Amniotic stem cell (primary cell): ENCODE measurements around the gene SLC2A9.

Experiments
- DNase-seq: peaks from one replicate; lab custom pipeline; 2025; lab: John Stamatoyannopoulos, UW

Gene SLC2A9

DNA sequence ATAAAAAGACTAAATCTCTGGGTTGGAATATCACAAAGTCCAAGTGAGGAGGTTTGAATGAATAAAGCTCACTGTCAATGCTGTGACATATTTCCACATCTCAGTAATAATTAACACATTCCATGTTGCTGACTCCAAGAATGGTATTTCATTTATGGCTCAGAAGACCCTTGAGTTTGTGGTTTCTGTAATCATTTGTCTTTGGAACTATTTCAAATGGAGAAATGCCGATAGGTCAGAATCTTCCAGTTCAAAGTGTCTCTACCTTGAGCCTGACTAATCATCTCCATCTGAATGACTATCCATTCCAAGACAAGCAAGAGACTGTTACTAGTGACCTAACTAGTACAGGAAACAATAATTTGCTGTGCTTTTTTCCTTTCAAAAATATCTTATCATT lies 24.2 kb upstream of the SLC2A9 start:
- DNase-seq, result no peak

- DNase-seq, result no peak
These were observed 19.7 kb upstream of the SLC2A9 start for GRCh38 chr4:10041036-10041435.

DNA sequence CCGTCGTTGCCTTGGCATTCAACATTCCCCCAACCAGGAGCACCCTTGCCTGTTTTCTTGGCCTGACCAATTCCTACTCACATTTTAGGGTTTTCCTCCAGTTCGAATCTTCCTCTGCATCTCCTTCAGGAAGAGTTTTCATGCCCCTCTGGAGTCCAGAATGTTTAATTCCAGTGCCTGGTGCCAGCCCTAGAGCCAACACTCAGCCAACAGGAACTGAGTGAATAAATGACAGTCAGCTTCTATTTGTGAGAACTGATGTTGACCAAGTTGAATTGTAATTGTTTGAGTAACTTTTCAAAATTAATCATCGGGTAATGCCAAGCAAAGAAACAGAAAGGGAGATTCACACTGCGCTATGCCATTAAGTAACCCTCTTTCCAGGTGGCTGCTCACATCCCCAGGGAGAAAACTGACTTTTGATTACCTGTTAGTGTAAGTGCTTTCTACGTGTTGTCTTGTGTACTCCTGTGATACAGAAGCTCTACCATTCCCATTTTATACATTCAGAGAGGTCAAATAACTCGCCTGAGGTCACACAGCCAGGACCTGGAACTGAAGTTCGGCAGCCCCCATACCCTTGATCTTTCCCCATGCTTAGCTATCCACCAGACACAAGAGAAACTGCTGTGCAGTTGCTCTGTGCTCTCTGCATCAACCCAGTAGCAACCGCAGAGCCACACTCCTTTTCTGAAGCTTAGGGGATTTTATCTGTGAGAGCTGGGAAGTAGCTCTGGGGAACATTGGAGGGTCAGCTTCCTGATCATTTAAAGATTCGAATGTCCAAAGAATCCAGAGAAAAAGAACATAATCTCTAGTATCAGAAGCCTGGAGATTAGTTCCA lies 19.0 kb upstream of the SLC2A9 start:
- no peak for DNase-seq

GRCh38 chr4:10036807-10037342 lies 15.6 kb upstream of the SLC2A9 start:
- no peak for DNase-seq

- DNase-seq, result no peak
These were observed 13.8 kb upstream of the SLC2A9 start for GRCh38 chr4:10035130-10035529.

DNA sequence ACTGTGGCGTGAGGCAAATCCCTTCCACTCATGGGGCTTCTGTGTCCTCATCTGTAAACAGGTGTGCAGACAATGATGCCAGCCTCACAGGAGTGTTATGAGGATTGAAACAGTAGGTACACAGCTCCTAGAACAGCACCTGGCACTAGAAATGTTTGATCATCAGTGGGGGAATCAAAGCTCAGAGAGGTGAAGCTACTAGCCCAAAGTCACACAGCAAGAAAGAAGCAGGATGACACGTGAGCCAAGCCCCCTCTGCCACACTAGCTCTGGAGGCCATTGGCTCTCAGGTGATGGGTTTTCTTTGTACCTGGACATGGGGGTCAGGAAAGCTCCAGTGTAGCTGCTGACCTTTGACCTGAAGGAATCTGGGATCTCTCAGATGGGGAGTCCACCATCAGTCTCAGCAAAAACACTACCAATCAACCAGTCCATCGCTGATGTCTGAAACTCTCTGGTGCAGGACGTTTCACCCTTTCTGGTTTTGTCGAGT lies 13.4 kb upstream of the SLC2A9 start:
- no peak for DNase-seq

DNA sequence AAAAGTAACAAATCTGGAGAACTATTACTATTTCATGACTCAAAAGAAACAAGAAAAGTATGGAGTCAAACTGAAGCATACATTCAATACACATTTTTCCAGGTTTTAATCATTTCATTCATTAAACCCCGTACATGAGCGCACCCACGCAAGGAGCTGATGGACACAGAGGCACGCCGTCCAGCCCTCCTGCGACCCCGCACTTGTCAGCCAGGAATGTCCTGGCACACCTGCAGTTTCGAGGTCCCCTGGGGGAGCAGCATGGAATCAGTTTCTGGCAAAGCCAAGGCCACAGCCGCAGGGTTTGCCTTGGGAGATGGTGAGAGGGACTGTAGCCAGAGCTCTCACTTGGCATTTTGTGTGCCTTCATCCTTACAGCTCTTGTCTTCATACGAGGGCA lies 12.8 kb upstream of the SLC2A9 start:
- no peak for DNase-seq

GRCh38 chr4:10033191-10033881 lies 12.0 kb upstream of the SLC2A9 start:
- no peak for DNase-seq

DNA sequence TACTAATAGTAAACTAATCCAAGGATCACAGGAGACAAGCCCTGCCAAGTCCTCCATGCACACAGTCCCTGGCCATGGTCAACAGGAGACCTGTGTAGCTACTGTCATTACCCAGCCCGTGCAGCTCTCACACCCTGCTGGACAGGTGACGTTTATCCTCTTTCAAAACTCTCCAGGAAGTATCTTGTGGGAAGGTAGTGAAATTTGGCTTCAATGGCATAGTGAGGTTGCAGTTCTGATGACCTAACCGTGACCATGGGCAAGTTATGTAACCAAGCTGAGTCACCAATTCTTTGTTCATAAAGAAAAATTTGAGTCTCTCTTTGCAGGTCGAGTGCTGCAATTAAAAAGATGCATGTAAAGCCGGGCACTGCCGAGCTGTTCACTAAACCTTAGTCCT lies 11.3 kb upstream of the SLC2A9 start:
- no peak for DNase-seq

- DNase-seq, result no peak
These were observed 10.6 kb upstream of the SLC2A9 start for GRCh38 chr4:10031668-10032590.

- DNase-seq, result no peak
These were observed 9.8 kb upstream of the SLC2A9 start for GRCh38 chr4:10030972-10031667.

DNA sequence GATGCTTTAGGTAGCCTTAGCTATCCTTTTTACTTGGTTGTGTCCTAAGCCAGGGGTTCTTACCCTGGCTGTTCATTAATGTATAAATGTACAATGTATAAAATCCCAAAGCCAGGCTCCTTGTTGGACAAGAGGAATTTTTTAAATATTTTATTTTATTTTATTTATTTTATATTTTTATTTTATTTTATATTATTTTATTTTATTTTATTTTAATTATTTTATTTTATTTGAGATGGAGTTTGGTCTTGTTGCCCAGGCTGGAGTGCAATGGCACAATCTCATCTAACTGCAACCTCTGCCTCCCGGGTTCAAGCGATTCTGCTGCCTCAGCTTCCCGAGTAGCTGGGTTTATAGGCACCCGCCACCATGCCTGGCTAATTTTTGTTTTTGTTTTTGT lies 8.1 kb upstream of the SLC2A9 start:
- DNase-seq, result no peak

DNA sequence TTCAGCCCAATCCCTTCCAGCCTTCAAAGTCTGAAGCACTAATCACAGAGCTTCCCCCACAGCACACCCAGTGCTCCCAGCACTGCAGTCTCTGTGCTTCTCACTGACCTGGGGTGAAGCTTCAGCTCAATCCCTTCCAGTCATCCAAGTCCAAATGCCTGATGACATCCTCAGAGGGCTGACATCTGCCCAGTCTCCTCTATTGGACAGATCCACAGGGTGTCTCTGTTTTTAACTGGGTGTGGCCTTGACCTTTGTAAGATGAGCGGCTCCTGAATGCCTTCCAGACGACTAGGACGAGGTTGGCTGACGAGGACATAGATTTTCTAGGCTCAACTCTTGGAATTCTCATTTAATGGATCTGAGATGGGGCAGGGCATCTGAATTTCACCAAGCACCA lies 7.6 kb upstream of the SLC2A9 start:
- no peak for DNase-seq

GRCh38 chr4:10026485-10026884 lies 5.2 kb upstream of the SLC2A9 start:
- no peak for DNase-seq

- no peak for DNase-seq
These were observed 4.0 kb upstream of the SLC2A9 start for GRCh38 chr4:10025230-10025806.

DNA sequence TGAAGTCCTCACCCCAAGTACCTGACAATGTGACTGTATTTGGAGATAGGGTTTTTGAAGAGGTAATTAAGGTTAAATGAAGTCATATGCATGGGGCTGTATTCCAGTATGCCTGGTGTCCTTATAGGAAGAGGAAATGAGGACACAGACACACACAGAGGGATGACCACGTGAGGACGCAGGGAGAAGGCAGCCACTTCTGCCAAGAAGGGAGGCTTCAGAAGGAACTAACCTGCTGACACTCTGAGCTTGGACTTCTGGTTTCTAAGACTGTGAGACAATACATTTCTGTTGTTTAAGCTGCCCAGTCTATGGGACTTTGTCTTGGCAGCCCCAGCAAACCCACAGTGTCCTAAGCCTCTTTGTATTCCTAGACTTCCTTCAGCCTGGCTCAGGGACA lies 3.0 kb upstream of the SLC2A9 start:
- no peak for DNase-seq

DNA sequence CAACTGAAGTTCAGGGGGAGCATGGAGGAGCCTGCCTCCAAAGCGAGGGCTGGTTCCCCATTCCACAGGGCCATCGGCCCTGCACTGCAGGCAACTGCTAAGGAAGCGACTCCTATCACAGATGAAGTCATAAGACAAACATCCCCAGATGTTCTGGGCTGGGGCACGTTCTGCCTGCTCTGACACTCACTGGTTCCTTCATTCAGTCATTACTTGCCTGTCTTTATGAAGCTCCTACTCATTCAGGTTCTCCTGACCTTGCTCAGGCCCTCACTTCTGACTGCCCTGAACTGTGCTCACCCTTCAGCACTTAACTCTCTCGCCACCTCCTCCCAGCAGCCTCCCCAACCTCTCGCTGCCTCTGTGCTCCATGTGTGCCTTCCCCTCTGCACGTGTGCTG lies 2.5 kb upstream of the SLC2A9 start:
- no peak for DNase-seq

GRCh38 chr4:10023050-10023419 lies 1.7 kb upstream of the SLC2A9 start:
- no peak for DNase-seq

DNA sequence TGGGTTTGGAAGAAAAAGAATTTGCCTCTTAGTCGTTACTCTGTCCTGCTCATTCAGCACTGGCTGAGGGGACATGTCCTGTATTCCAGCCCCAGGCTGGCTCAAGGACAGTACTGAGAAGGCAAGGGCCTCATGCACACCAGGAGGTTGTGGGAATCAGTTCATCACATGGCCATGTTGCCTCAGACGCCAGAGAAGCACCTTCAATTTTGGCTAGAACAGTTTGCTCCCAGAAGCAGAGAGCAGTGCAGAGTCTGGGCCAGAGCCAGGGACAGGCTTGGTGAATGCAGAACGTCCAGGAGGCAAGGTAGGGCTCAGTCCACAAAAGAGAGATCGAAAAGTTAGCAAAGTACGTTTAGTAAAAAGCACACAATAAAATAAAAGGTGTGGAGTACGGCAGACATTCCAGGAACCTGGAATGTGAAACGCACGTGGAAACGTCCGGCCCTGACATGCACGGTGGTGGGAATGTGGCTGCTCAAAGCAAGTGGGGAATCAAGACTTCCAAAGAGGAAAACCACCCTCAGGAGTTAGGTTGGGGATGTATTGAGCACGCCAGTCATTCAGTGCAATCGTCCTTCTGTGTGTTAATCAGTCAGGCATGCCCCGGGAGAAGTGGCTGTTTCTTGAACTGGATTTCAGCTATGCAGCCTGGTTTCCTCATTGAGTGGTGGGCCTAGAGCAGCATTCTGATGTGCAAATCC lies 1.2 kb upstream of the SLC2A9 start:
- DNase-seq, result no peak

DNA sequence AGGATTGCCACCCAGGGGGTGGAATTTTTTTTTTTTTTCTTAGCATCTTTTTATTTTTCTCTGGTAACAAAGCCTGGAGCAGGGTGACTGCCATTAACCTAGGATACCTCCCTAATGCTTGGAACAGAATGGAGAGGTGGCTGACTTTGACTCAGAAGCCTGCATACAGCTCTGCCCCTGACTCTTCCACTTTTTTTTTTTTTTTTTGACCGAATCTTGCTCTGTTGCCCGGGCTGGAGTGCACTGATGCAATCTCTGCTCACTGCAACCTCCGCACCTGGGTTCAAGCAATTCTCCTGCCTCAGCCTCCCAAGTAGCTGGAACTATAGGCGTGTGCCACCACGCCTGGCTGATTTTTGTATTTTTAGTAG lies 341 bp upstream of the SLC2A9 start:
- no peak for DNase-seq

DNA sequence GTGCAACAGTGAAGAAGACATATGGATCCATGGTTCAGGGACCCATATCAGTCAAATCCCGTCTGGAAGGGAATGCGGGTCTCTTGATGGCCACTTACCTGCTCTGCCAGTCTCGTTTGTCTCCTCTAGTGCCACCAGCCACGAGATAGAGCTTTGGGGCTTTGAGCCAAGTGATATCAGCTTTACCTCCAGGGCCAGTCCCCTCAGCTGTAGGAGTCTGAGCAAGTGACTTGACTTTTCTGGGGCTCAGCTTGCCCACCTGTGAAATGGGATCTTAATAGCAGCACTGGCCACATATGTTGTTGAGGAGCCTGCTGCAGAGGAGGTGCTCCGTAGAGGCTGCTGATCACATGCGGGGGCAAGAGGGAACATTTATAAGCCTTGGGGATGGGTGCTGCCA lies 1.2 kb downstream of the SLC2A9 start:
- no peak for DNase-seq
